ENCODE data around the gene NT5DC4. TPM values are rescaled to one million over a fixed set of nuclear protein-coding genes. Genes with fewer than 3 reads are reported as not detected.

The NT5DC4 gene
- total RNA-seq, 1 donor from 2014 or later, result not detected

GRCh38 chr2:112750560-112750843, 29.7 kb downstream of the NT5DC4 start:
- peaks cover 21% of the 10 kb centered on the region for H3K36me3 Mint-ChIP-seq (ENCODE audit: low read depth)
- H3K27me3 Mint-ChIP-seq (ENCODE audit: low read depth), result no peaks in the 10 kb centered on the region
- no peak overlapping the region for H3K4me3 Mint-ChIP-seq
- H3K4me1 Mint-ChIP-seq, result peaks cover 16% of the 10 kb centered on the region
- TF ChIP-seq CTCF (conservative IDR thresholded peaks at IDR 0.05), result no peak
- H3K9me3 Mint-ChIP-seq, result no peaks in the 10 kb centered on the region
- no peak for DNase-seq (ENCODE audit: low read depth, low spot score)
- H3K27ac Mint-ChIP-seq (ENCODE audit: unreplicated experiment), result no peak overlapping the region

- no peaks in the 10 kb centered on the region for H3K9me3 Mint-ChIP-seq
- H3K27me3 Mint-ChIP-seq (ENCODE audit: low read depth), result no peaks in the 10 kb centered on the region
- peaks cover 22% of the 10 kb centered on the region for H3K36me3 Mint-ChIP-seq (ENCODE audit: low read depth)
- no peak overlapping the region for H3K27ac Mint-ChIP-seq (ENCODE audit: unreplicated experiment)
- DNase-seq (ENCODE audit: low read depth, low spot score), result no peak
- peaks cover 16% of the 10 kb centered on the region for H3K4me1 Mint-ChIP-seq
- no peak overlapping the region for H3K4me3 Mint-ChIP-seq
- TF ChIP-seq CTCF (conservative IDR thresholded peaks at IDR 0.05), result no peak
Measured at GRCh38 chr2:112751451-112752197, 30.8 kb downstream of the NT5DC4 start.

GRCh38 chr2:112752667-112753066, 31.8 kb downstream of the NT5DC4 start:
- no peak overlapping the region for H3K27ac Mint-ChIP-seq (ENCODE audit: unreplicated experiment)
- H3K4me3 Mint-ChIP-seq, result no peak overlapping the region
- peaks cover 22% of the 10 kb centered on the region for H3K36me3 Mint-ChIP-seq (ENCODE audit: low read depth)
- no peak for TF ChIP-seq CTCF (conservative IDR thresholded peaks at IDR 0.05)
- no peaks in the 10 kb centered on the region for H3K27me3 Mint-ChIP-seq (ENCODE audit: low read depth)
- DNase-seq (ENCODE audit: low read depth, low spot score), result no peak
- peaks cover 16% of the 10 kb centered on the region for H3K4me1 Mint-ChIP-seq
- H3K9me3 Mint-ChIP-seq, result no peaks in the 10 kb centered on the region

GRCh38 chr2:112754564-112754963, 33.7 kb downstream of the NT5DC4 start:
- peaks cover 24% of the 10 kb centered on the region for H3K36me3 Mint-ChIP-seq (ENCODE audit: low read depth)
- H3K27ac Mint-ChIP-seq (ENCODE audit: unreplicated experiment), result no peak overlapping the region
- no peaks in the 10 kb centered on the region for H3K27me3 Mint-ChIP-seq (ENCODE audit: low read depth)
- H3K9me3 Mint-ChIP-seq, result no peaks in the 10 kb centered on the region
- no peak for DNase-seq (ENCODE audit: low read depth, low spot score)
- no peak overlapping the region for H3K4me3 Mint-ChIP-seq
- no peak for TF ChIP-seq CTCF (conservative IDR thresholded peaks at IDR 0.05)
- H3K4me1 Mint-ChIP-seq, result peaks cover 10% of the 10 kb centered on the region

GRCh38 chr2:112755444-112755843, 34.6 kb downstream of the NT5DC4 start:
- no peak for TF ChIP-seq CTCF (conservative IDR thresholded peaks at IDR 0.05)
- H3K4me1 Mint-ChIP-seq, result peaks cover 1% of the 10 kb centered on the region
- no peaks in the 10 kb centered on the region for H3K27me3 Mint-ChIP-seq (ENCODE audit: low read depth)
- no peak for DNase-seq (ENCODE audit: low read depth, low spot score)
- no peak overlapping the region for H3K4me3 Mint-ChIP-seq
- peaks cover 21% of the 10 kb centered on the region for H3K36me3 Mint-ChIP-seq (ENCODE audit: low read depth)
- H3K27ac Mint-ChIP-seq (ENCODE audit: unreplicated experiment), result no peak overlapping the region
- no peaks in the 10 kb centered on the region for H3K9me3 Mint-ChIP-seq
